ENCODE results near the gene TEK.

The TEK gene

DNA sequence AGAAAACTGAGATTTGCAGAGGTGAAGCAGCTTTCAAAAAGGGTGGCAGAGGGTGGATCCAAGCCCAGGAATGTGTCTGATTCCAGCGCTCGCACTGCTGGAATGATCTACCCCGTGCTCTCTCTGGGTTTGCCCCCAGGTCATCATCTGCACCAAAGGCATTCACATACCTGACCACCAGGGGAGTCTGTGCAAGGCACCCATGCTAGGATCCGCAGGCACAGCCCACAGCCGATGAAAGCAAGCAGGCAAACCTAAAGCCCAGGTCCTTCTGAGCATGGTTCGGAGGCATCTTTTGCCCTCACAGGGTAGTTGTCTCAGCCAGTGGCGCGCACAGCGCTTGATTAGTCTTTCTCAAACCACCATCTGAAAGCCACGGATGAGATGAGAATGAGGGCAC lies 56.6 kb downstream of the TEK start:
- TF ChIP-seq FOXP2 (optimal IDR thresholded peaks at IDR 0.05; ENCODE audit: borderline replicate concordance, extremely low read depth, extremely low read length, insufficient read depth), result no peak
- TF ChIP-seq POLR2AphosphoS5 (IDR thresholded peaks at IDR 0.05; ENCODE audit: low read depth, low read length), result no peak
- no peak for TF ChIP-seq TAF1 (IDR thresholded peaks at IDR 0.05; ENCODE audit: borderline replicate concordance, insufficient read depth, low read length)
- no peak for TF ChIP-seq SIN3A (IDR thresholded peaks at IDR 0.05; ENCODE audit: borderline replicate concordance, insufficient read depth, low read length)
- TF ChIP-seq REST (IDR thresholded peaks at IDR 0.05; ENCODE audit: insufficient read depth in 1 of 2, low read depth in 2 of 2, low read length in 2 of 2), result no peak

DNA sequence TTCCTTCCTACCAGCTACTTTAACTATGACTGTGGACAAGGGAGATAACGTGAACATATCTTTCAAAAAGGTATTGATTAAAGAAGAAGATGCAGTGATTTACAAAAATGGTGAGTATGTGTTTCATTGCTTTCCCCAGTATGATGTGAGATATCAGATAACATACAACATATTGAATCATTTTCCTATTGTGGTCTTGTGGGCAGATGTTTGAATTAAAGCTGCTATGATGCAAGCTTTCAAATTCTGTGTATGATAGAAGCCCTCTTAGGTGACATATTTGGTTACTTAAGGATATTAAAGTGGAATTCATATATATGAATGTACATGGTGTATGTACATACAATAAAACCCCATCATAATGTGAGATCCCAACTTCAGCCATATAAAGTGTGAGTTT lies 59.5 kb downstream of the TEK start:
- TF ChIP-seq TAF1 (IDR thresholded peaks at IDR 0.05; ENCODE audit: borderline replicate concordance, insufficient read depth, low read length) (no peak), REST (IDR thresholded peaks at IDR 0.05; ENCODE audit: insufficient read depth in 1 of 2, low read depth in 2 of 2, low read length in 2 of 2) (no peak), POLR2AphosphoS5 (IDR thresholded peaks at IDR 0.05; ENCODE audit: low read depth, low read length) (no peak), SIN3A (IDR thresholded peaks at IDR 0.05; ENCODE audit: borderline replicate concordance, insufficient read depth, low read length) (no peak), FOXP2 (optimal IDR thresholded peaks at IDR 0.05; ENCODE audit: borderline replicate concordance, extremely low read depth, extremely low read length, insufficient read depth) (no peak)

DNA sequence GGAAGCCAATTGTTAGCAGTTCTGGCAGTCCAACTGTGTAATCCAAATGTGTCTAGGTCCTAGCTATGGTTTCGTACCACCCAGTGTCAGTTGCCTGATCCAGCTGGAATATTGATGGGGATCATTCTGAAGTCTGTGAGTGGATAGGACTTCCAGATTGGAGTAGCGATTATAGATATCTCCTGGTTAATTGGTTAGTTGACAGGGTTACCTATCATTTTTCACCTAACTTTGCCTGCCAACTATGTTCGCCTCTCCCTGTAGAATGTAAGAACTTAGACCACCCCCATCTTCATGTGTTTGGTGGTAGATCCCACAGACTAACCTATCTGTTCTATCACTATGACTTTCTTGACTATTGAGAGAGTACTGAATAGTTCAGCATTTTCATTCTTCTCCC lies 59.9 kb downstream of the TEK start:
- no peak for TF ChIP-seq FOXP2 (optimal IDR thresholded peaks at IDR 0.05; ENCODE audit: borderline replicate concordance, extremely low read depth, extremely low read length, insufficient read depth)
- no peak for TF ChIP-seq POLR2AphosphoS5 (IDR thresholded peaks at IDR 0.05; ENCODE audit: low read depth, low read length)
- no peak for TF ChIP-seq SIN3A (IDR thresholded peaks at IDR 0.05; ENCODE audit: borderline replicate concordance, insufficient read depth, low read length)
- TF ChIP-seq REST (IDR thresholded peaks at IDR 0.05; ENCODE audit: insufficient read depth in 1 of 2, low read depth in 2 of 2, low read length in 2 of 2), result no peak
- no peak for TF ChIP-seq TAF1 (IDR thresholded peaks at IDR 0.05; ENCODE audit: borderline replicate concordance, insufficient read depth, low read length)

GRCh38 chr9:27176971-27177370 lies 67.9 kb downstream of the TEK start:
- TF ChIP-seq TAF1 (IDR thresholded peaks at IDR 0.05; ENCODE audit: borderline replicate concordance, insufficient read depth, low read length) (no peak), SIN3A (IDR thresholded peaks at IDR 0.05; ENCODE audit: borderline replicate concordance, insufficient read depth, low read length) (no peak), REST (IDR thresholded peaks at IDR 0.05; ENCODE audit: insufficient read depth in 1 of 2, low read depth in 2 of 2, low read length in 2 of 2) (no peak), FOXP2 (optimal IDR thresholded peaks at IDR 0.05; ENCODE audit: borderline replicate concordance, extremely low read depth, extremely low read length, insufficient read depth) (no peak), POLR2AphosphoS5 (IDR thresholded peaks at IDR 0.05; ENCODE audit: low read depth, low read length) (no peak)
